ENCODE results near the gene MAP3K7. TPM values are rescaled to one million over a fixed set of nuclear protein-coding genes. Genes with fewer than 3 reads are reported as not detected.

Gene MAP3K7
- total RNA-seq, 1 experiment from 2014 or later, result 26.6 TPM

GRCh38 chr6:90472716-90473115 is 114.2 kb downstream of the MAP3K7 start (continued):
- TF ChIP-seq ATF3 (IDR thresholded peaks at IDR 0.05) (no peak), ZNF274 (IDR thresholded peaks at IDR 0.05; ENCODE audit: low read depth, low read length) (no peak), RAD21 (IDR thresholded peaks at IDR 0.05; ENCODE audit: low read depth) (no peak), SP1 (IDR thresholded peaks at IDR 0.05; ENCODE audit: low read depth) (no peak)

- RAD21 ChIA-PET (ENCODE audit: low non-redundant PET in 1 of 2, low total read pairs in 2 of 2, uncharacterized antibody in 2 of 2, unreplicated experiment in 2 of 2), result no interaction called here
- no peaks in the 10 kb centered on the region for H3K4me1 ChIP-seq (ENCODE audit: control insufficient read depth in 1 of 2, insufficient read depth in 2 of 2, low read length in 2 of 2)
- POLR2A ChIA-PET, result no interaction called here
- H3K9me2 ChIP-seq (ENCODE audit: insufficient read depth), result no peaks in the 10 kb centered on the region
- H3K9me3 ChIP-seq (ENCODE audit: control insufficient read depth in 1 of 2, insufficient read depth in 1 of 2, low read depth in 1 of 2, low read length in 2 of 2), result no peaks in the 10 kb centered on the region
- H3K4me2 ChIP-seq (ENCODE audit: low read length), result no peak overlapping the region
- no peaks in the 10 kb centered on the region for H3K27me3 ChIP-seq (ENCODE audit: insufficient read depth, low read length)
- no peaks in the 10 kb centered on the region for H4K20me1 ChIP-seq (ENCODE audit: insufficient read depth)
- H2AFZ ChIP-seq (ENCODE audit: low read depth, low read length, poor library complexity, severe bottlenecking), result no peak overlapping the region
- no peak for DNase-seq (ENCODE audit: low read depth, low spot score)
- no peaks in the 10 kb centered on the region for H3K36me3 ChIP-seq (ENCODE audit: control insufficient read depth in 1 of 2, insufficient read depth in 2 of 2, low read length in 2 of 2)
- intact Hi-C loops (cut with micrococcal nuclease), result no loop called here
- no peak overlapping the region for H3K9ac ChIP-seq (ENCODE audit: low read length)
- no peak for ATAC-seq
- no peaks in the 10 kb centered on the region for H3K79me2 ChIP-seq (ENCODE audit: insufficient read depth, low read length)
- CTCF ChIA-PET, result interaction anchor here (1.6 kb wide), 1 partner anchor 531 kb away, joined by 6 read pairs; no protein-coding TSS in a partner anchor
- TF ChIP-seq EZH2 (IDR thresholded peaks at IDR 0.05), result no peak
- H3K4me3 ChIP-seq (replicated peaks in 1 of 2; ENCODE audit: low read depth in 1 of 2, low read length in 2 of 2), result no peak overlapping the region
- no peak overlapping the region for H3K27ac ChIP-seq (ENCODE audit: low read depth, low read length)
- no TSS peak for BruUV-seq (replicated peaks)
Observed at GRCh38 chr6:90471263-90471662, 115.6 kb downstream of the MAP3K7 start.

GRCh38 chr6:90469906-90470305 is 117.0 kb downstream of the MAP3K7 start:
- Histone ChIP-seq H3K36me3 (ENCODE audit: control insufficient read depth in 1 of 2, insufficient read depth in 2 of 2, low read length in 2 of 2) (no peaks in the 10 kb centered on the region), H4K20me1 (ENCODE audit: insufficient read depth) (no peaks in the 10 kb centered on the region), H3K9me3 (ENCODE audit: control insufficient read depth in 1 of 2, insufficient read depth in 1 of 2, low read depth in 1 of 2, low read length in 2 of 2) (no peaks in the 10 kb centered on the region), H3K27me3 (ENCODE audit: insufficient read depth, low read length) (no peaks in the 10 kb centered on the region), H3K79me2 (ENCODE audit: insufficient read depth, low read length) (no peaks in the 10 kb centered on the region), H3K4me2 (ENCODE audit: low read length) (no peak overlapping the region), H3K27ac (ENCODE audit: low read depth, low read length) (no peak overlapping the region), H3K4me3 (replicated peaks in 1 of 2; ENCODE audit: low read depth in 1 of 2, low read length in 2 of 2) (no peak overlapping the region), H2AFZ (ENCODE audit: low read depth, low read length, poor library complexity, severe bottlenecking) (no peak overlapping the region), H3K4me1 (ENCODE audit: control insufficient read depth in 1 of 2, insufficient read depth in 2 of 2, low read length in 2 of 2) (no peaks in the 10 kb centered on the region), H3K9ac (ENCODE audit: low read length) (no peak overlapping the region), H3K9me2 (ENCODE audit: insufficient read depth) (no peaks in the 10 kb centered on the region)
- intact Hi-C loops (cut with micrococcal nuclease), result no loop called here
- ATAC-seq (no peak), DNase-seq (ENCODE audit: low read depth, low spot score) (no peak)
- POLR2A ChIA-PET, result no interaction called here
- TF ChIP-seq CEBPB (IDR thresholded peaks at IDR 0.05; ENCODE audit: low read depth) (no peak), RAD21 (IDR thresholded peaks at IDR 0.05; ENCODE audit: low read depth) (no peak), TCF7L2 (IDR thresholded peaks at IDR 0.05; ENCODE audit: borderline replicate concordance, extremely low read depth, insufficient read depth, insufficient read length) (no peak), REST (IDR thresholded peaks at IDR 0.05; ENCODE audit: low read depth) (no peak)
- CTCF ChIA-PET, result interaction anchor here (1.0 kb wide), 1 partner anchor 9 kb away, joined by 4 read pairs; no protein-coding TSS in a partner anchor
- RAD21 ChIA-PET (ENCODE audit: low non-redundant PET in 1 of 2, low total read pairs in 2 of 2, uncharacterized antibody in 2 of 2, unreplicated experiment in 2 of 2), result no interaction called here
- BruUV-seq (replicated peaks), result no TSS peak

All from HCT116 (cell line).